Measurements from ENCODE around the gene CEP57.

GRCh38 chr11:95762534-95762933 lies 27.8 kb upstream of the CEP57 start:
- TF ChIP-seq CTCF (IDR thresholded peaks at IDR 0.05 in 4 of 5, conservative IDR thresholded peaks at IDR 0.05 in 1 of 5) (no peak), POLR2A (IDR thresholded peaks at IDR 0.05) (no peak)
